ENCODE data around the gene TMEM138. TPM values are rescaled to one million over a fixed set of nuclear protein-coding genes. Genes with fewer than 3 reads are reported as not detected.

Gene TMEM138
- total RNA-seq, 1 donor from 2014 or later: 10.0 TPM

GRCh38 chr11:61401573-61401972 lies 39.4 kb downstream of the TMEM138 start:
- Histone ChIP-seq H3K36me3 (ENCODE audit: control insufficient read depth, insufficient read depth, low read length) (peaks cover 16% of the 10 kb centered on the region), H3K27me3 (ENCODE audit: control insufficient read depth, insufficient read depth, low read length) (no peaks in the 10 kb centered on the region), H3K4me3 (ENCODE audit: low read depth, low read length) (no peak overlapping the region)
- TF ChIP-seq, protein P1, sequence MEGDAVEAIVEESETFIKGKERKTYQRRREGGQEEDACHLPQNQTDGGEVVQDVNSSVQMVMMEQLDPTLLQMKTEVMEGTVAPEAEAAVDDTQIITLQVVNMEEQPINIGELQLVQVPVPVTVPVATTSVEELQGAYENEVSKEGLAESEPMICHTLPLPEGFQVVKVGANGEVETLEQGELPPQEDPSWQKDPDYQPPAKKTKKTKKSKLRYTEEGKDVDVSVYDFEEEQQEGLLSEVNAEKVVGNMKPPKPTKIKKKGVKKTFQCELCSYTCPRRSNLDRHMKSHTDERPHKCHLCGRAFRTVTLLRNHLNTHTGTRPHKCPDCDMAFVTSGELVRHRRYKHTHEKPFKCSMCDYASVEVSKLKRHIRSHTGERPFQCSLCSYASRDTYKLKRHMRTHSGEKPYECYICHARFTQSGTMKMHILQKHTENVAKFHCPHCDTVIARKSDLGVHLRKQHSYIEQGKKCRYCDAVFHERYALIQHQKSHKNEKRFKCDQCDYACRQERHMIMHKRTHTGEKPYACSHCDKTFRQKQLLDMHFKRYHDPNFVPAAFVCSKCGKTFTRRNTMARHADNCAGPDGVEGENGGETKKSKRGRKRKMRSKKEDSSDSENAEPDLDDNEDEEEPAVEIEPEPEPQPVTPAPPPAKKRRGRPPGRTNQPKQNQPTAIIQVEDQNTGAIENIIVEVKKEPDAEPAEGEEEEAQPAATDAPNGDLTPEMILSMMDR (IDR thresholded peaks at IDR 0.05; ENCODE audit: insufficient read depth, low read length, severe bottlenecking): no peak
- DNase-seq (ENCODE audit: low read depth): no peak
- no peak for FAIRE-seq

DNA sequence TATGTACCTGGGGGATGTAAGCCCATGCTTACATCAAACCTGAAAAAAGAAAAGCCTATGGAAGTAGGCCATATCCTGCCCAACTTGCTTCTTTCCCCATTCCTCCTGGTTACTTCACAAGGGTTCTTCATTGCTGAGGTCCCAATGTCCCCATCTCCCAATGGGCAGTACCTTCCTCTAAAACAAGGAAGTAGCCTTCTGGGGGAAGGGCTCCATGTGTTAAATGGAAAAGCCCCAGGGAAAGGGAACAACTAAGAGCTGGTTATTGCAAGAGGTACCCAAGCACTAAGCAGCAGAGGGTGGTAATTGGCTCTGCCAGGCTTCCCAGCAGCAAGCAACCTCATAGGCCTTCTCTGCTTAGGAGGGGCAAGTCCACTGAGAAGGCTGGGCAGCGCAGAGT lies 41.5 kb downstream of the TMEM138 start:
- TF ChIP-seq, protein P1 (IDR thresholded peaks at IDR 0.05; ENCODE audit: insufficient read depth, low read length, severe bottlenecking): no peak
- H3K27me3 ChIP-seq (ENCODE audit: control insufficient read depth, insufficient read depth, low read length): no peaks in the 10 kb centered on the region
- FAIRE-seq (no peak), DNase-seq (ENCODE audit: low read depth) (no peak)
- peaks cover 21% of the 10 kb centered on the region for H3K36me3 ChIP-seq (ENCODE audit: control insufficient read depth, insufficient read depth, low read length)
- no peak overlapping the region for H3K4me3 ChIP-seq (ENCODE audit: low read depth, low read length)

GRCh38 chr11:61404103-61404502 lies 41.9 kb downstream of the TMEM138 start:
- Histone ChIP-seq H3K36me3 (ENCODE audit: control insufficient read depth, insufficient read depth, low read length) (peaks cover 21% of the 10 kb centered on the region), H3K4me3 (ENCODE audit: low read depth, low read length) (no peak overlapping the region), H3K27me3 (ENCODE audit: control insufficient read depth, insufficient read depth, low read length) (no peaks in the 10 kb centered on the region)
- DNase-seq (ENCODE audit: low read depth) (no peak), FAIRE-seq (no peak)
- TF ChIP-seq, protein P1 (IDR thresholded peaks at IDR 0.05; ENCODE audit: insufficient read depth, low read length, severe bottlenecking): no peak

- H3K36me3 ChIP-seq (ENCODE audit: control insufficient read depth, insufficient read depth, low read length): peaks cover 22% of the 10 kb centered on the region
Observed at GRCh38 chr11:61404641-61405040, 42.5 kb downstream of the TMEM138 start.

GRCh38 chr11:61406067-61406466 lies 43.9 kb downstream of the TMEM138 start:
- FAIRE-seq: no peak
- peaks cover 30% of the 10 kb centered on the region for H3K36me3 ChIP-seq (ENCODE audit: control insufficient read depth, insufficient read depth, low read length)
- DNase-seq (ENCODE audit: low read depth): no peak
- TF ChIP-seq, protein P1 (IDR thresholded peaks at IDR 0.05; ENCODE audit: insufficient read depth, low read length, severe bottlenecking): no peak
- H3K4me3 ChIP-seq (ENCODE audit: low read depth, low read length): no peak overlapping the region
- H3K27me3 ChIP-seq (ENCODE audit: control insufficient read depth, insufficient read depth, low read length): no peaks in the 10 kb centered on the region

More at GRCh38 chr11:61404641-61405040, 42.5 kb downstream of the TMEM138 start:
- TF ChIP-seq, protein P1 (IDR thresholded peaks at IDR 0.05; ENCODE audit: insufficient read depth, low read length, severe bottlenecking): no peak
- H3K27me3 ChIP-seq (ENCODE audit: control insufficient read depth, insufficient read depth, low read length): no peaks in the 10 kb centered on the region
- FAIRE-seq (no peak), DNase-seq (ENCODE audit: low read depth) (no peak)
- no peak overlapping the region for H3K4me3 ChIP-seq (ENCODE audit: low read depth, low read length)

GRCh38 chr11:61406991-61407728 lies 45.0 kb downstream of the TMEM138 start:
- FAIRE-seq (no peak), DNase-seq (ENCODE audit: low read depth) (no peak)
- Histone ChIP-seq H3K4me3 (ENCODE audit: low read depth, low read length) (no peak overlapping the region), H3K27me3 (ENCODE audit: control insufficient read depth, insufficient read depth, low read length) (no peaks in the 10 kb centered on the region), H3K36me3 (ENCODE audit: control insufficient read depth, insufficient read depth, low read length) (peaks cover 36% of the 10 kb centered on the region)
- TF ChIP-seq, protein P1 (IDR thresholded peaks at IDR 0.05; ENCODE audit: insufficient read depth, low read length, severe bottlenecking): no peak
